NCI-H345 treated with DMSO at 0.1 percent for 48 hours (cell line): Measurements from ENCODE around the gene PPP2R3C.
"Not testable (repeated sequence)": the region's sequence is repeated elsewhere in the genome, so short reads cannot be mapped to it uniquely, and the experiment has no call there.

Experiments used
- DNase-seq: peaks from one replicate; lab custom pipeline; 2025; ENCODE audit not compliant: unreplicated experiment; lab: John Stamatoyannopoulos, UW

Gene PPP2R3C

DNA sequence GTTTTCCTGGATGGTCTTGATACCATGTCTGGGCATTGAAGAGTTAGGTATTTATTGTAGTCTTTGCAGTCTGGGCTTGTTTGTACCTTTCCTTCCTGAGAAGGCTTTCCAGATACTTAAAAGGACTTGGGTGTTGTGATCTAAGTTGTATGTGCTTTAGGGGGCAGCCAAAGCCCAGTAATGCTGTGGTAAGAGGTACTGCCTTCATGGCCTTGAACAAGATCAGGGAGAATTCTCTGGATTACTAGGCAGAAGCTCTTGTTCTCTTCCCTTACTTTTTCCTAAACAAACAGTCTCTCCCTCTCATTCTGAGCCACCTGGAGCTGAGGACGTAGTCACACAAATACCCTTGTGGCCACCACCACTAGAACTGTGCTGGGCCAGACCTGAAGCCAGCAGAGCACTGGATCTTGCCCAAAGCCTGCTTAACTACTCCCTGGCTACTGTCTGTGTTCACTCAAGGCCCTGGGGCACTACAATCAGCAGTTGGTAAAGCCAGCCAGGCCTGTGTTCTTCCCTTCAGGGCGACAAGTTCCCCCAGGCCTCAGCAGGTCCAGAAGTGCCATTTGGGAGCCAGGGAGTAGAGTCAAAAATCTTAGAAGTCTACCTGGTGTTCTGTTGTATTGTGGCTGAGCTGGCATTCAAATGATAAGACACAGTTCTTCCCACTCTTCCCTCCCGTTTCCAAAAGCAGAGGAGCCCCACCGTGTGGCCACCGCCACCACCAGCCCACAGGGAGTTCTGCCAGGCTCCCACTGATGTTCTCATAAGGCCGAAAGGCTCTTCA is 11.9 kb upstream of the PPP2R3C start:
- no peak for DNase-seq

DNA sequence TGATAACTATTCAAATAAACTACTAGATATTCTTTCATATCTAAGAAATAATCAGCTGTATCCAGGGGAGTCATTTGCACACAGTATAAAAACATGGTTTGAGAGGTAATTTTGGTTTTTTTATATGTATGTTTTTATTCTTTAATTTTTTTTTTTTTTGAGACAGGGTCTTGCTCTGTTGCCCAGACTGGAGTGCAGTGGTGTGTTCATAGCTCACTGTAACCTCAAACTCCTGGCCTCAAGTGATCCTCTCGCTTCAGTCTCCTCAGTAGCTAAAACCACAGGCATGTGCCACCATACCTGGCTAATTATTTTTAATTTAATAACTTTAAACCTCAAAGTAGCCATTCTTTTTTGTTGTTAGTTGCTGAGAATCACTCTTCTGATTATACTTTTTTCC is 2.3 kb upstream of the PPP2R3C start:
- DNase-seq, result no peak

DNA sequence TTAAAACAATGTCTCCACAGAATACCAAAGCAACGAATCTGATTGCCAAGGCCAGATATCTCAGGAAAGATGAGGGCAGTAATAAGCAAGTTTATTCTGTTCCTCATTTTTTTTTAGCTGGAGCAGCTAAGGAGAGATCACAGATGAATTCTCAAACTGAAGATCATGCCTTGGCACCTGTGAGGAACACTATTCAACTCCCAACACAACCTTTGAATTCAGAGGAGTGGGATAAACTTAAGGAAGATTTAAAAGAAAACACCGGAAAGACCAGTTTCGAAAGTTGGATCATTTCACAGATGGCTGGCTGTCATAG is 1.6 kb upstream of the PPP2R3C start:
- no peak for DNase-seq

DNA sequence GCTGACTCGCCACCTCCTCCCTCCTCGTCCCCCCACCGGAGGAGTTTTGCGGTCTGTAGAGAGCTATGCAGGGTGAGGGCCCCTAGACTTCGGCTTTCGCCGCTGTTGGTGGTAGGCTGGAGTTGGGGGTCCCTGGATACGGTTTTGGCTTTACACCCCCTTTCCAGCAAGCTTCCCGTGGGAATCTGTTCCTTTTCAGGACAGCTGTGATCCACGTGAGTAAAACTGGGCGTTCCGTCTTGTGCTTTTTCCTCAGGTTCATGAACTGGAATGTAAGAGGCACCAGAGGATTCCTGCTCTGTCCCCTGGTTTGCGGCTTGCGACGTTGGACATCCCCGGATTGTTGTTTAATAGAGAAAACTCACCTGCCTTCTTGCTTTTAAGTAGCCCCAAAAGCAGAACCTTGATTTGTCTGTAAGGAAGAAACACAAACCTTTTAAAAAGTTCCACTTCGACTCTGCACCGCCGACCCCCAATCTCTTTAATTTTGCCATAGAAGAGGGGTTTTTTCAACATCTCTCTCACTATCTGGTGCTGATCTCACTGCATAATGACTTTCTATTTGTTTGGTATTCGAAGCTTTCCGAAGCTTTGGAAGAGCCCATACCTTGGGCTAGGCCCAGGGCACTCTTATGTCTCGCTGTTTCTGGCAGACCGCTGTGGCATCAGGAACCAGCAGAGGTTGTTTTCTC is 1.1 kb upstream of the PPP2R3C start:
- DNase-seq, result peak; percentile 49

DNA sequence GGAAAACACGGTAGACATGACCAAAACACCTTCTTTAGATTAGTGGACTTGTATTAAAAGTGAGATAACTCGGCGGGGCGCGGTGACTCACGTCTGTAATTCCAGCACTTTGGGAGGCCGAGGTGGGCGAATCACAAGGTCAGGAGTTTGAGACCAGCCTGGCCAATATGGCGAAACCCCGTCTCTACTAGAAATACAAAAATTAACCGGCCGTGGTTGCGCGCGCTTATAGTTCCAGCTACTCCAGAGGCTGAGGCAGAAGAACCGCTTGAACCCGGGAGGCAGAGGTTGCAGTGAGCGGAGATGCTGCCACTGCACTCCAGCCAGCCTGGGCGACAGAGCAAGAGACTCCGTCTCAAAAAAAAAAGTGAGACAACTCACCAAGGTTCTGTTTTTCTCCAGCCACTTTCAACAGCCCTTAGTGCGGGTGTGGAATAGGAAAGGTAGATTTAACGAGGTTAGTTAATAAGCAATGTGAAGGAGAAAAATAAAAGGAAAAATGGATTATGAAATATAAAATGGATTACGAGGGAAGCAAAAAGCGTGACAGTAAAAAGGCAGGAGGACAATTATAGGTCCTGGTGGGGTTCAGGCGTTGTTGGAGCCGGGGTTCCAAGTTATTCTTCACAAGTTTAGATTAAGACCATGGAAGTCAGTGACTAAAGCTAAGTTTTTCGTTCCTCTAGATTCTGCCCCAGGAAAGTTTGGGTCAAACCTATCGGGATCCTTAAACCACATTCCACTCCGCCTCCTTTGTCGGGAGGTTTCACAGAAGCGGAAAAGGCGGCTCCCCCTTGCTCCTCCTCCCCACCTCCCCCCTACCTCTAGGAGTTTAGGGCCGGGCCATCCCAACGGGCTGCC is 534 bp downstream of the PPP2R3C start:
- DNase-seq, result peak; percentile 57

DNA sequence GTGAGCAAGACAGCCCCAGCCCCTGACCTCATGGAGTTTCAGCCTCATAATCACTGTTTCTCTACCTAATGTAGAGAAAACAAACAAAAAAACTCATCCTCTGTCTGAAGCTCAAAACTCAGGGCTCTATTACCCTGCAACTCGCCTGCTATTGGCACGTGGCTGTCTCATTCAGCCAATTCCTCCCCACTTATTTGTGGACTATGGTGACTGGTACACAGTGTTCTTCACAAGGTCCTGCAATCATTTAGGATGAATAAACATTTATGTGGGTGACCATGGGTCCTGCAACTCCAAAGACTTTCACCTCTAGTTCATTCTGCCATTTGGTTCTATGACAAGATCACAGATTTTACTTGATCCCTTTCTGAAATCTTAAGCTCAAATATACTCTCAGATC is 4.7 kb downstream of the PPP2R3C start:
- no peak for DNase-seq

DNA sequence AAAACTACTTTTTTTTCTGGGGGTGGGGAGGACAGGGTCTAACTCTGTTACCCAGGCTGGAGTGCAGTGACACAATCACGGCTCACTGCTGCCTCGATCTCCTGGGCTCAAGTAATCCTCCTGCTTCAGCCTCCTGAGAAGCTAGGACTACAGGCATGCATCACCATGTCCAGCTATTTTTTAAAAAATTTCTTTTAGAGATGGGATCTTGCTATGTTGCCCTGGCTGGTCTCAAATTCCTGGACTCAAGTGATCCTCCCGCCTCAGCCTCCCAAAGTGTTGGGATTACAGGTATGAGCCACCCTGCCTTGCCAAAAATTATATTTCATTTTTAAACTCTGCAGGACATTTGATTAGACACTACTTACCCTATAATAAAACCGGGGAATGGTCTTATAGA is 5.5 kb downstream of the PPP2R3C start:
- no peak for DNase-seq

DNA sequence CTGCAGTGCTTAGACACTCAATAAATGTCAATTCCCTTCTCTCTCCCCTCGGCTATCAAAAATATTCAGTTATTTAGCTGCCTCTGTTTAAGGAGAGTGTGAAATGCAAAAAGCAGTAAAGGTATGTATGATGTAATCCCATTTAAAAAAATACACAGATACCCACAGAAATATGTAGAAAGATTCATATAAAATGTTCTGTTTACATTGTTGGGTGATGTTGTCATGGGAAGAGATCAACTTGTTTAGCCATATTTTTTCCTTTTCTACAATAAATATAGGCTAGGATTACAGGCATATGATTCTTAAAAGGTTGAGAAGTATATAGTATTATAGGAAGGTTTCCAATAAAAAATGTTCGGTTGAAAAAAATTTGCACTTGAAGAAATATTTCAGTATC is 7.8 kb downstream of the PPP2R3C start:
- DNase-seq, result no peak

DNA sequence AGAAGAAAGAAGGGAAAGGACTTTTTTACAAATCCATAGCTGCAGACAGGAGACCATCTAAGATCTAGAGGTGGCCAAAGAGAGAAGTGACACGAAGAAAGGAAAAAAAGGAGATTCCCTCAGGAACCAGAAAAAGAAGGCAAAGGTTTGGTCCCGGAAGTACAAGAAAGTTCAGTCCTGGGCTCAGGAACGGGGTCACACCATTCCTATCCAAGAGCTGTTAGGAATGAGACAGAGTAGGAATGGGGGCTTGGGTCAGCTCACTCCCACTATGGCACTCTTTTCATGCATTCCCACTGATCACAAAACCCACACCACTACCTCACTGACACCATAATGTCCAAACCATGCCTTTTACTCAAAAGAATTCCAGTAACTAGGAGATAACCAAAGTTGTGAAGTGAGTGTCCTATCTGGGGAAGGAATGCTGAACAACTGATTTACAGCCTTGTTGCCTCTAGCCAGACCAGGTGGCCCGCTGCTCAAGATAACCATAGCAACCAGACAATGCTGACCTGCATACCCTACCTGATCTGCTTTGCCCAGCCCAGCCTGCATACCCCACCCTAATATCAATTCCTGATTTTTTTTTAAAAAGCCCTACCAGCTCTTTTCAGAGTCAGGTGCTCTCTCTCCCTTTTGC is 8.4 kb downstream of the PPP2R3C start:
- no peak for DNase-seq

DNA sequence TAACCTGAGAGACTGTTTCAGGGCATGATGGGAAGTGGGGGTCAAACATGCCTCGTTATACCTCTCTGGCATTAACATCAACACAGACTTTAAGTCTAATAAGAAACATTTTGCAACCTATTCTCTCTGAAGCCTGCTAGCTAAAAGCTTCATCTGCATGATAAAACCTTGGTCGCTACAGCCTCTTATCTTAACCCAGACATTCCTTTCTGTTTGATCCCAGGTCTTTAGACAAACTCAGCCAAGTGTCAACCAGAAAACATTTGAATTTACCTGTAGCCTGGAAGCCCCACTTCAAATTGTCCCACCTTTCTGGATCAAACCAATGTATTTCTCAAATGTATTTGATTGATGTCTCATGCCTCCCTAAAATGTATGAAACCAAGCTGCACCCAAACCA is 9.1 kb downstream of the PPP2R3C start:
- no peak for DNase-seq

DNA sequence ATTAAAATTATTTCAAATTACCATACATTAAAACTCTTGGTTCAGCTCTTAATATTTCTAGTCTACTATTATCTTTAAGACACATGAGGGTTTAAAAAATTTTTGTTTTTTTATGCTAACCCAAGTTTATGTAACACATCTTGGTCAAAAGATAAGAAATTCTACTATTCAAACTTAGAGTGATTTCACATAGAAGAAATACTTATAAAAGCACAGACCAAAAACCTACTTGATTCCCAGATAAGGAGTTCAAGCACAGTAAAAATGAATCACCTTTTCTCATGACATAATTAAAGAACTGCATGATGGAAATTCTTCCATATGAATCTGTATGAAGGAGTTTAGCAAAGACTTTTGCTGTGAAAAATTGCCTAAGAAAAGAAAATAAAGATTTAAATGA is 13.9 kb downstream of the PPP2R3C start:
- no peak for DNase-seq

DNA sequence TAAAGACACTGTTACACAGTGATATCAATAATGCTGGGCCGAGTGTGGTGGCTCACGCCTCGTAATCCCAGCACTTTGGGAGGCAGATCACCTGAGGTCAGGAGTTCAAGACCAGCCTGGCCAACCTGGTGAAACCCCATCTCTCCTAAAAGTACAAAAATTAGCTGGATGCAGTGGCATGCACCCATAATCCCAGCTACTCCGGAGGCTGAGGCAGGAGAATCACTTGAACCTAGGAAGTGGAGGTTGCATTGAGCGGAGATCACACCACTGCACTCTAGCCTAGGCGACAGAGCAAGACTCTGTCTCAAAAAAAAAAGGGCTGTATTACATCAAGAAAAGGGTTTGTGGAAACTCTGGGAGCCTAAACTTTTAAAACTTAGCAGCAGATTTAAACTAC is 27.1 kb downstream of the PPP2R3C start:
- not testable (repeated sequence) for DNase-seq

DNA sequence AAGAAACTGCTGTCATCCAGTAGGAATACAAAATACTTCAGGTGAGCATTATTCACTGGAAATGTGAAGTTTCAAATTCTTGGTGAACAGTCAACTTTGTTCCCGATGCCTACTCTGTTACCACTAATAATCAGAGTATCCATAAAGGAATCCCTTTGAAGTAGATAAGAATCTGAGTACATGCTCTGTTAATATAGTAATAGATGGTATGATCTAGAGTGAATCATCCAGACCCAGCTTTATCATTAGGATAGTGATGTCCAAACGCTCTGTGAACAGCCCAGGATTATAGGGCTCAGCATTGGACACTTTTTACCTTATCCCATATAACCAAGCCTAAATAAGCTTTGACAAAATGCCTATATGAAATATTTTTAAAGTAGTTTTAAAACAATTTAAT is 33.3 kb downstream of the PPP2R3C start:
- no peak for DNase-seq

DNA sequence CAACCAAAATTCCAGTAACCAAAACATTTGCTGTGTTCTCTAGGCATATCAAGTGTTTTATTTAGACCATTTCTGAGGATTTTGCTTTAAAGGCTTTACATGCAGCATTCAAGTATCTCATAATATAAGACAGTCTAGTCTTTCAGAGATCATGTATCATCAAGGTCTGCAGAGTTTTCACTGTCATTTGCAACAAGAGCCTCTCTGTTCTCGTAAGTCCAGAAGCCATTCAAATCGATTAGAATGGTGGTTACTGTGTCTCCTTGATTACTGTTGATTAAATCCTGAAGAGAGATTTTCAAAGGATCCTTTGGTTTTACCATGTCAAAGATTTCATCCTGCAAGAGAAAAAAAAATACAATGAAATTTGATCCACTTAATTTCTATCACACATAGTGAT is 36.3 kb downstream of the PPP2R3C start:
- DNase-seq, result no peak

DNA sequence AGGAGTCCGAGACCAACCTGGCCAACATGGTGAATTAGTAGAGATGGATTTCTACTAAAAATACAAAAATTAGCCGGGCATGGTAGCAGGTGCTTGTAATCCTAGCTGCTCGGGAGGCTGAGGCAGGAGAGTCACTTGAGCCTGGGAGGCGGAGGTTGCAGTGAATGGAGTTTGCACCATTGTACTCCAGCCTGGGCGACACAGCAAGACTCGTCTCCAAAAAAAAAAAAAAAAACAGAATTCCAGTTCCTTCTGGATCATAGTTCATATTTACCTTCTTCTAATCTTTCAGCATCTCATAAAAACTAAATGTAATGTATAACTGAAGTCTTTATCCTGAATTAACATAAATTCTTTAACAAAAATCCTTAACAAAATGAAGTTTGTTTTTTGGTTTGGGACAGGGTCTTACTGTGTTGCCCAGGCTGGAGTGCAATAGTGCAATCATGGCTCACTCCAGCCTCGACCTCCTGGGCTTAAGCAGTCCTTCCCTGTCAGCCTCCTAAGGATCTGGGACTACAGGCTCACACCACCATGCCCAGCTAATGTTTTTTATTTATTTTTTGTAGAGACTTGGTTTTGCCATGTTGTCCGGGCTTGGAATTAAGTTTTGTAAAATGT is 38.1 kb downstream of the PPP2R3C start:
- DNase-seq, result no peak

DNA sequence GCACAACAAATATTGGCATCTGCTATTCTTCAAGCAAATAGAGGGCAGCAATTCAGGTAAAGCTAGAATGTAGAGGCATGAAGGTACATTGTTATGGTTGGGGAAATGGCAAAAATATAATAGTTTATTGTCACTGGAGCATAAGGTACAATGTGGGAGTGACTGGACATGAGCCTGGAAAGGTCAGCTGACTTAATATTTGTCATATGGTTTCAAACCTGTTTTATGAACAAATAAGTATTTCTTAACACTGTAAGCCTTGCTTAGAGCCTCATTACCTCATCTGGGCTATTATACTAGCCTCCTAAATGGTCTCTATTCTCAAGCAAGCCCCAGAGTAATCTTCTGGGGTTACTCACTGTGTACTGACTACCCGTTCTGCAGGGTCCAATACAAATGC is 42.0 kb downstream of the PPP2R3C start:
- no peak for DNase-seq

DNA sequence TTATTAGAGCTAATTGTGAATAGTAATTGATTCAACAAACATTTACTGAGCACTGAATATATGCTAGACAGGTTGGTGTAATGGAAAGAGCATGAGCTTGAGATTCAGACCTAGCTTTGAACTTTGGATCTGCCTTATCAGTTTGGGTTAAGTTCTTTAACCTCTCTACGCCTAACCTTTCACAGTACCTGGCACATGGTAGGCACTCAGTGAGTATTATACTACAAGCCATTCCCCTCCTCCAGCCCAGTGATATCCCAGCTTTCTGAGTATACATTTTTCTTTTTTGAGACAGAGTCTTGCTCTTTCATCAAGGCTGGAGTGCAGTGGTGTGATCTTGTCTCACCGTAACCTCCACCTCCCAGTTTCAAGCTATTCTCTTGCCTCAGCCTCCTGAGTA is 43.7 kb downstream of the PPP2R3C start:
- DNase-seq, result no peak

DNA sequence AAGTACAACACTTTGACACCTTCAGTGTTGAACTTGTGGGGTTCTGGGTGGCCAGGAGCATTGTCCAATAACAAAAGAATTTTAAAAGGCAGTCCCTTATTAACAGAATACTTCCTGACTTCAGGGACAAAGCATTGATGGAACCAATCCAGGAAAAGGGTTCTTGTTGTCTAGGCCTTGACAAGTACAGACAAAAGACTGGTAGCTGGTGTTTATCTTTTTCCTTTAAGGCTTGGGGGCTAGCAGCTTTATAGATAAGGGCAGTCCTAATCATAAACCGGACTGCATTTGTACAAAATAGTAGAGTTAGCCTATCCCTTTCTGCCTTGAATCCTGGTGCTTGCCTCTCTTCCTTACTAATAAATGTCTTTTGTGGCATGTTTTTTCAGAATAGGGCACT is 48.3 kb downstream of the PPP2R3C start:
- no peak for DNase-seq

DNA sequence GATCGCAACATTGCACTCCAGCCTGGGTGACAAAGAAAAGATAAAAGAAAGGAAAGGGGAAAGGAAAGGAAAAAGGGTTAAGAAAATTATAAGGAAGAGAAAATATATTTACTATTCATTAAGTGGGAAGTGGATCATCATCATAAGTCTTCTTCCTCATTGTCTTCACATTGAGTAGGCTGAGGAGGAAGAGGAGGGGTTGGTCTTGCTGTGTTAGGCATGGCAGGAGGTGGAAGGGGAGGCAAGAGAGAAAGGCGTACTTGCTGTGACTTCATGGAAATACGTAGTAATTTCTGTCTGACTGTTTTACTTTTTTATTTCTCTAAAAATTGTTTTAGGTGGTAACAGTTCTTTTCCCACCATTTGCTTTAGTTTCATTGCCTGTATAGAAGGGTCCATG is 49.6 kb downstream of the PPP2R3C start:
- no peak for DNase-seq

DNA sequence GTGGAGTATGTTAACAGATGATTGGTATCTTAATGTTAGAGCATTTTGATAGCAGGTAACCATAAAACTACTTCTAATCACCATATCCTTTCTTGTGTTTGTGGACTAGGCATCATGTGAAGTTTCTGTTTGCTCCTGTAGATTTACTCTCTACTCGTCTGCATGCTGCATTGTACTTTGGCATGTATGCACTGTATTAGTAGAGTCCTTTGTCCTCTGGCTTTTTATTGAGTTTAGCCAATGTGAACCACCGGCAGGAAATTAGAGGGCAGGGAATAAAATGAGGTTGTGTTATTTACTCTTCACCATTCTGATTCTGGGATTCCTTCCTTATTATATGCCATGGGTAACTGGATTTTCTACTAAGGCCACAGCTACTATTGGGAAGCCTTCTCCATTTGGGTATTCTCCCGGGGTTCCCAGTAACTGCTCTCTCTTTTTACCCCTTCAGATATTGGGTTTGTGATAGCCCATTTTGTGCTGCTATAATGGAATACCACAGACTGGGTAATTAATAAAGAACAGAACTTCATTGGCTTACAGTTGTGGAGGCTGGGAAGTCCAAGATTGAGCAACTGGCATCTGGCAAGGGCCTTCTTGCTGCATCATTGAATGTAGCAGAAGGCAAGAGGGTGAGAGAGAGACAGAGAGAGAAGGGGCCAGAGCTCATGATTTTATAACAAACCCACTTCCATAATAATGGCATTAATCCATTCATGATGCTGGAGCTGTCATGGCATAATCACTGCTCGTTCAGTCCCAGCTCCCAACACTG is 53.4 kb downstream of the PPP2R3C start:
- no peak for DNase-seq
